ENCODE measurements around the gene P4HB.

Gene P4HB

GRCh38 chr17:81865733-81866439 lies 5.6 kb upstream of the P4HB start:
- Histone ChIP-seq H3K9me3 (replicated peaks; ENCODE audit: insufficient read depth, low read length) (no peaks in the 10 kb centered on the region), H3K36me3 (replicated peaks; ENCODE audit: insufficient read depth, low read length) (peaks cover 13% of the 10 kb centered on the region), H3K79me2 (ENCODE audit: low read length) (peaks cover 78% of the 10 kb centered on the region), H3K27ac (ENCODE audit: low read length) (no peak overlapping the region), H2AFZ (ENCODE audit: low read length) (no peak overlapping the region), H3K9ac (ENCODE audit: low read length) (no peak overlapping the region), H3K4me2 (ENCODE audit: low read depth, low read length) (no peak overlapping the region), H3F3A (ENCODE audit: insufficient read depth, low read length) (peaks cover 68% of the 10 kb centered on the region), H3K9me2 (replicated peaks; ENCODE audit: insufficient read depth, low read length) (no peaks in the 10 kb centered on the region), H4K20me1 (ENCODE audit: insufficient read depth, low read length) (no peaks in the 10 kb centered on the region; the same call in 1 of the 2 replicates), H3K27me3 (replicated peaks; ENCODE audit: insufficient read depth, low read length) (no peaks in the 10 kb centered on the region), H3K4me3 (ENCODE audit: low read length) (no peak overlapping the region), H3K4me1 (ENCODE audit: low read length) (peaks cover 9% of the 10 kb centered on the region; the same call in 1 of the 2 replicates)
- TF ChIP-seq EZH2phosphoT487 (IDR thresholded peaks at IDR 0.05; ENCODE audit: low read length): no peak
- no peak for TF ChIP-seq EZH2 (optimal IDR thresholded peaks at IDR 0.05; ENCODE audit: low read depth, low read length)
- peak; percentile 5 for DNase-seq

- H3K79me2 ChIP-seq (ENCODE audit: low read length): peaks cover 75% of the 10 kb centered on the region
- H3K9ac ChIP-seq (ENCODE audit: low read length): no peak overlapping the region
- DNase-seq: no peak
- peaks cover 9% of the 10 kb centered on the region; the same call in 1 of the 2 replicates for H3K4me1 ChIP-seq (ENCODE audit: low read length)
- H2AFZ ChIP-seq (ENCODE audit: low read length): no peak overlapping the region
- H3K27ac ChIP-seq (ENCODE audit: low read length): no peak overlapping the region
- TF ChIP-seq CTCF (IDR thresholded peaks at IDR 0.05; ENCODE audit: low read length): no peak
- no peak overlapping the region for H3K4me3 ChIP-seq (ENCODE audit: low read length)
- H3K27me3 ChIP-seq (replicated peaks; ENCODE audit: insufficient read depth, low read length): no peaks in the 10 kb centered on the region
- no peak overlapping the region for H3K4me2 ChIP-seq (ENCODE audit: low read depth, low read length)
- no peaks in the 10 kb centered on the region; the same call in 1 of the 2 replicates for H4K20me1 ChIP-seq (ENCODE audit: insufficient read depth, low read length)
- H3K9me3 ChIP-seq (replicated peaks; ENCODE audit: insufficient read depth, low read length): no peaks in the 10 kb centered on the region
- peaks cover 13% of the 10 kb centered on the region for H3K36me3 ChIP-seq (replicated peaks; ENCODE audit: insufficient read depth, low read length)
- H3F3A ChIP-seq (ENCODE audit: insufficient read depth, low read length): peaks cover 68% of the 10 kb centered on the region
- no peaks in the 10 kb centered on the region for H3K9me2 ChIP-seq (replicated peaks; ENCODE audit: insufficient read depth, low read length)
Measured at GRCh38 chr17:81865358-81865732, 5.0 kb upstream of the P4HB start.

GRCh38 chr17:81863833-81864768 lies 3.8 kb upstream of the P4HB start:
- no peak overlapping the region for H2AFZ ChIP-seq (ENCODE audit: low read length)
- H3K9me3 ChIP-seq (replicated peaks; ENCODE audit: insufficient read depth, low read length): no peaks in the 10 kb centered on the region
- H3K4me2 ChIP-seq (ENCODE audit: low read depth, low read length): no peak overlapping the region
- no peak overlapping the region for H3K9ac ChIP-seq (ENCODE audit: low read length)
- H3K9me2 ChIP-seq (replicated peaks; ENCODE audit: insufficient read depth, low read length): no peaks in the 10 kb centered on the region
- H3F3A ChIP-seq (ENCODE audit: insufficient read depth, low read length): peaks cover 59% of the 10 kb centered on the region
- H3K36me3 ChIP-seq (replicated peaks; ENCODE audit: insufficient read depth, low read length): peaks cover 4% of the 10 kb centered on the region
- H3K4me1 ChIP-seq (ENCODE audit: low read length): peaks cover 4% of the 10 kb centered on the region; the same call in 1 of the 2 replicates
- H3K27ac ChIP-seq (ENCODE audit: low read length): no peak overlapping the region
- H4K20me1 ChIP-seq (ENCODE audit: insufficient read depth, low read length): no peaks in the 10 kb centered on the region
- peaks cover 75% of the 10 kb centered on the region for H3K79me2 ChIP-seq (ENCODE audit: low read length)
- DNase-seq: peak; percentile 6
- no peaks in the 10 kb centered on the region for H3K27me3 ChIP-seq (replicated peaks; ENCODE audit: insufficient read depth, low read length)
- TF ChIP-seq CTCF (IDR thresholded peaks at IDR 0.05; ENCODE audit: low read length) (peak; percentile 11; the same call in 1 of the 2 replicates), EZH2 (optimal IDR thresholded peaks at IDR 0.05; ENCODE audit: low read depth, low read length) (no peak), EZH2phosphoT487 (IDR thresholded peaks at IDR 0.05; ENCODE audit: low read length) (no peak)
- H3K4me3 ChIP-seq (ENCODE audit: low read length): no peak overlapping the region
